ENCODE results near the gene TSHZ2. TPM values are rescaled to one million over a fixed set of nuclear protein-coding genes. Genes with fewer than 3 reads are reported as not detected.

TSHZ2 gene
- polyA plus RNA-seq, 1 donor from 2014 or later: 4.6 TPM

DNA sequence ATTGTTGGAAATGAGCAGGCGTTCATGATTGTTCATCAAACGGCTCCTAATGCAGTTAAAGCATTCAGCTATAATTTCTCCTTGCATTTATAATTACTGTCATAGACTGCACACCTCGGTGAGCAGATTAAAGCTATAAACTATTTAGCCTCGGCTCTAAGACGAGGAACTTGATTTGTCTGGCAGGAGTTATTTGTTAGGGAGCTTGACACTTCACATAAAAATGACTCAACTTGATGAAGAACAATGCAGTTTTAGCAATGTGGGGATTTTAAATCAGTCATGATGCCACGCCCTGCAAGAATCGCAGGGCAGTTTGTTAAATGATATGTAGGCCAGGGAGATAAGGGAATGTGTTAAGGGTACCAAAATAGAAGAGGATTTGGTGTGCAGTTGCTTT is 290.2 kb downstream of the TSHZ2 start:
- Histone ChIP-seq H3K9me3 (ENCODE audit: low read length) (no peaks in the 10 kb centered on the region), H2AFZ (ENCODE audit: low read depth, low read length) (no peak overlapping the region), H3K27ac (ENCODE audit: low read length) (no peak overlapping the region), H3K27me3 (ENCODE audit: insufficient read depth, low read depth, low read length) (no peaks in the 10 kb centered on the region), H3K4me2 (ENCODE audit: low read length) (no peak overlapping the region), H3F3A (ENCODE audit: insufficient read depth, low read length, poor library complexity, severe bottlenecking) (no peaks in the 10 kb centered on the region), H3K36me3 (ENCODE audit: insufficient read depth, low read length) (peaks cover 3% of the 10 kb centered on the region), H3K9ac (ENCODE audit: low read length) (no peak overlapping the region), H3K4me3 (ENCODE audit: low read length) (no peak overlapping the region), H3K79me2 (replicated peaks; ENCODE audit: insufficient read depth, low read length) (no peaks in the 10 kb centered on the region), H3K9me2 (ENCODE audit: insufficient read depth, low read length) (no peaks in the 10 kb centered on the region), H4K20me1 (ENCODE audit: insufficient read depth) (no peaks in the 10 kb centered on the region)
- TF ChIP-seq, protein P1, sequence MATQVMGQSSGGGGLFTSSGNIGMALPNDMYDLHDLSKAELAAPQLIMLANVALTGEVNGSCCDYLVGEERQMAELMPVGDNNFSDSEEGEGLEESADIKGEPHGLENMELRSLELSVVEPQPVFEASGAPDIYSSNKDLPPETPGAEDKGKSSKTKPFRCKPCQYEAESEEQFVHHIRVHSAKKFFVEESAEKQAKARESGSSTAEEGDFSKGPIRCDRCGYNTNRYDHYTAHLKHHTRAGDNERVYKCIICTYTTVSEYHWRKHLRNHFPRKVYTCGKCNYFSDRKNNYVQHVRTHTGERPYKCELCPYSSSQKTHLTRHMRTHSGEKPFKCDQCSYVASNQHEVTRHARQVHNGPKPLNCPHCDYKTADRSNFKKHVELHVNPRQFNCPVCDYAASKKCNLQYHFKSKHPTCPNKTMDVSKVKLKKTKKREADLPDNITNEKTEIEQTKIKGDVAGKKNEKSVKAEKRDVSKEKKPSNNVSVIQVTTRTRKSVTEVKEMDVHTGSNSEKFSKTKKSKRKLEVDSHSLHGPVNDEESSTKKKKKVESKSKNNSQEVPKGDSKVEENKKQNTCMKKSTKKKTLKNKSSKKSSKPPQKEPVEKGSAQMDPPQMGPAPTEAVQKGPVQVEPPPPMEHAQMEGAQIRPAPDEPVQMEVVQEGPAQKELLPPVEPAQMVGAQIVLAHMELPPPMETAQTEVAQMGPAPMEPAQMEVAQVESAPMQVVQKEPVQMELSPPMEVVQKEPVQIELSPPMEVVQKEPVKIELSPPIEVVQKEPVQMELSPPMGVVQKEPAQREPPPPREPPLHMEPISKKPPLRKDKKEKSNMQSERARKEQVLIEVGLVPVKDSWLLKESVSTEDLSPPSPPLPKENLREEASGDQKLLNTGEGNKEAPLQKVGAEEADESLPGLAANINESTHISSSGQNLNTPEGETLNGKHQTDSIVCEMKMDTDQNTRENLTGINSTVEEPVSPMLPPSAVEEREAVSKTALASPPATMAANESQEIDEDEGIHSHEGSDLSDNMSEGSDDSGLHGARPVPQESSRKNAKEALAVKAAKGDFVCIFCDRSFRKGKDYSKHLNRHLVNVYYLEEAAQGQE (IDR thresholded peaks at IDR 0.05; ENCODE audit: borderline replicate concordance): no peak
- TF ChIP-seq TAF1 (IDR thresholded peaks at IDR 0.05; ENCODE audit: low read depth) (no peak), SMC3 (conservative IDR thresholded peaks at IDR 0.05; ENCODE audit: poor library complexity) (no peak)
- TF ChIP-seq, protein P2, sequence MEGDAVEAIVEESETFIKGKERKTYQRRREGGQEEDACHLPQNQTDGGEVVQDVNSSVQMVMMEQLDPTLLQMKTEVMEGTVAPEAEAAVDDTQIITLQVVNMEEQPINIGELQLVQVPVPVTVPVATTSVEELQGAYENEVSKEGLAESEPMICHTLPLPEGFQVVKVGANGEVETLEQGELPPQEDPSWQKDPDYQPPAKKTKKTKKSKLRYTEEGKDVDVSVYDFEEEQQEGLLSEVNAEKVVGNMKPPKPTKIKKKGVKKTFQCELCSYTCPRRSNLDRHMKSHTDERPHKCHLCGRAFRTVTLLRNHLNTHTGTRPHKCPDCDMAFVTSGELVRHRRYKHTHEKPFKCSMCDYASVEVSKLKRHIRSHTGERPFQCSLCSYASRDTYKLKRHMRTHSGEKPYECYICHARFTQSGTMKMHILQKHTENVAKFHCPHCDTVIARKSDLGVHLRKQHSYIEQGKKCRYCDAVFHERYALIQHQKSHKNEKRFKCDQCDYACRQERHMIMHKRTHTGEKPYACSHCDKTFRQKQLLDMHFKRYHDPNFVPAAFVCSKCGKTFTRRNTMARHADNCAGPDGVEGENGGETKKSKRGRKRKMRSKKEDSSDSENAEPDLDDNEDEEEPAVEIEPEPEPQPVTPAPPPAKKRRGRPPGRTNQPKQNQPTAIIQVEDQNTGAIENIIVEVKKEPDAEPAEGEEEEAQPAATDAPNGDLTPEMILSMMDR (IDR thresholded peaks at IDR 0.05; ENCODE audit: poor library complexity, severe bottlenecking): peak; percentile 15

DNA sequence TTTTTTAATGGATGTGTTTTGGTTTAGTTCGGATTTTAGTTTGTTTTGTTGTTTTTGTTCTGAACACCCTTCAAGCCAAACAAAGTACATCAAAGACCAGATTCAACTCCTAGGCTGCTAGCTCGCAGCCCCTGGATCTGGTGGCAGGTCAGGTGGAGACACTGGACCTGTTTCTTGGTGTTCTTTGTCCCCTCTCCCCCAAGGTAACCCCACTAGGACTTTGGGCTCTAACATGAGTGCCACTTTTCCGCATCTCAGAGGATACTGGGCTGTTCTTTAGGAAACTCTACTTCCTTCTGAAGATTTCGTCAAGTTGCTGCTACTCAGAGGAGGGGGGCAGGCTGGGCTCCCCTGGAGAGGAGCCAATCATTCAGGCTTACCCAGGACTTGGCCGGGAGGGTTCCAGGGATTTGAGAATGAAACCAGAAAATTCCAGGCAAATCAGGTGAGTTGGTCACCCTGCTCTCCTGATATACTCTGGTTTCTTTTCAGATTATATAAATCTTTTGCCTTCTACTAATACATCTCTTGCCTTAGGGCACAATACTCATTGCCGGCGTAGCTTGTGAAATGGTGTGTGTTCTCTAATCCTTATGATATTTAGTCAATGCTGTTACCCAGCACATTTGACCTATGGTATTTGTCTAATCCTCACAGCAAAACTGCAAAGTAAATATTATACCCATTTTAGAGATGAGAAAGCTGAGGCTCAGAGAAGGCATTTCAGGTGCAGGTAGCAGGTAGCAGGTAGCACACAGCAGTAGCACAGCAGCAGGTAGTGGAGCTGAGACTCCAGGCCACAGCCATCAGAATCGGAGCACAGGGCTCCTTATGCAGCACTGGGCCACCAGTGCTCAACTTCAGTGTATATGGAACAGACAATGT is 291.6 kb downstream of the TSHZ2 start:
- H4K20me1 ChIP-seq (ENCODE audit: insufficient read depth): no peaks in the 10 kb centered on the region
- H3K4me2 ChIP-seq (ENCODE audit: low read length): no peak overlapping the region
- no peak overlapping the region for H3K4me3 ChIP-seq (ENCODE audit: low read length)
- no peaks in the 10 kb centered on the region for H3F3A ChIP-seq (ENCODE audit: insufficient read depth, low read length, poor library complexity, severe bottlenecking)
- no peaks in the 10 kb centered on the region for H3K9me2 ChIP-seq (ENCODE audit: insufficient read depth, low read length)
- no peak overlapping the region for H3K27ac ChIP-seq (ENCODE audit: low read length)
- H3K9ac ChIP-seq (ENCODE audit: low read length): no peak overlapping the region
- H3K79me2 ChIP-seq (replicated peaks; ENCODE audit: insufficient read depth, low read length): no peaks in the 10 kb centered on the region
- H3K9me3 ChIP-seq (ENCODE audit: low read length): no peaks in the 10 kb centered on the region
- no peak overlapping the region for H2AFZ ChIP-seq (ENCODE audit: low read depth, low read length)
- TF ChIP-seq RAD21 (conservative IDR thresholded peaks at IDR 0.05) (no peak), EP300 (conservative IDR thresholded peaks at IDR 0.05; ENCODE audit: poor library complexity, severe bottlenecking) (no peak), EZH2 (IDR thresholded peaks at IDR 0.05; ENCODE audit: borderline replicate concordance, insufficient read depth, low read length, poor library complexity, severe bottlenecking) (no peak), MXI1 (conservative IDR thresholded peaks at IDR 0.05; ENCODE audit: poor library complexity, severe bottlenecking) (no peak), SMC3 (conservative IDR thresholded peaks at IDR 0.05; ENCODE audit: poor library complexity) (no peak), POLR2AphosphoS5 (IDR thresholded peaks at IDR 0.05) (no peak), TAF1 (IDR thresholded peaks at IDR 0.05; ENCODE audit: low read depth) (no peak)
- TF ChIP-seq, protein P1 (IDR thresholded peaks at IDR 0.05; ENCODE audit: borderline replicate concordance): no peak
- TF ChIP-seq, protein P2 (IDR thresholded peaks at IDR 0.05; ENCODE audit: poor library complexity, severe bottlenecking): no peak
- H3K27me3 ChIP-seq (ENCODE audit: insufficient read depth, low read depth, low read length): no peaks in the 10 kb centered on the region
- H3K36me3 ChIP-seq (ENCODE audit: insufficient read depth, low read length): no peaks in the 10 kb centered on the region
